Fibroblast of the aortic adventitia (primary cell): Measurements from ENCODE around the gene MAP4K3. TPM values are rescaled to one million over a fixed set of nuclear protein-coding genes. Genes with fewer than 3 reads are reported as not detected.
A peak's percentile ranks its signal among the peaks of the same experiment; 100 is the strongest.

Source experiments
- DNase-seq: peaks from one replicate; pipeline ENCODE4 v3.0.0-alpha.2; 2010; ENCODE audit warnings: low read depth
- H3K4me3 ChIP-seq: 2 replicates; pipeline ENCODE4 v1.5.1; 2011; ENCODE audit warnings: low read depth, mild to moderate bottlenecking, control low read depth, low read length, moderate library complexity
- CTCF ChIP-seq: IDR thresholded peaks from 2 replicates; pipeline ENCODE4 v1.5.1; 2011; ENCODE audit warnings: mild to moderate bottlenecking, low read length, control low read depth, inconsistent platforms; ENCODE audit not compliant: insufficient read depth
- total RNA-seq: library from RNA; depleted of rRNA; stranded (reverse); fragments of >200 nt; gene quantifications from 2 replicates; pipeline ENCODE4 v1.2.3, GENCODE V29; 2012; ENCODE audit warnings: low replicate concordance

The MAP4K3 gene
- total RNA-seq = 48.0 and 52.4 TPM in 2 replicates

GRCh38 chr2:39436592-39437521, at the start of gene MAP4K3:
Gene MAP4K3 (minus strand): TSS chr2:39437285. CDS start chr2:39436987, 298 bp downstream.
- DNase-seq = peak; percentile 90

GRCh38 chr2:39486071-39486470, 49.0 kb upstream of the MAP4K3 start:
- TF ChIP-seq CTCF = no peak
- no peak overlapping the region for H3K4me3 ChIP-seq
- DNase-seq = no peak

More at GRCh38 chr2:39436592-39437521, at the start of gene MAP4K3:
- no peak for TF ChIP-seq CTCF
- peak within 1 kb of the TSS; percentile 94 for H3K4me3 ChIP-seq

- H3K4me3 ChIP-seq = no peak overlapping the region
- no peak for TF ChIP-seq CTCF
Measured at GRCh38 chr2:39484620-39485495, 47.8 kb upstream of the MAP4K3 start.

GRCh38 chr2:39484206-39484605, 47.1 kb upstream of the MAP4K3 start:
- TF ChIP-seq CTCF = no peak
- H3K4me3 ChIP-seq = no peak overlapping the region
- peak; percentile 28 for DNase-seq

More at GRCh38 chr2:39484620-39485495, 47.8 kb upstream of the MAP4K3 start:
- DNase-seq = no peak

- no peak for TF ChIP-seq CTCF
- peak; percentile 20 for DNase-seq
- H3K4me3 ChIP-seq = no peak overlapping the region
Measured at GRCh38 chr2:39483534-39483933, 46.4 kb upstream of the MAP4K3 start.

GRCh38 chr2:39481611-39482010, 44.5 kb upstream of the MAP4K3 start:
- TF ChIP-seq CTCF = no peak
- no peak overlapping the region for H3K4me3 ChIP-seq
- DNase-seq = peak; percentile 58
